Vagina (tissue), 2 donors: ENCODE results near the gene CUL9.

ENCODE experiments used
- POLR2AphosphoS5 ChIP-seq, 2 donors: sonication (generic); formaldehyde crosslinking; IDR thresholded peaks; one replicate each; pipeline ENCODE4 v1.9.0; 2017; ENCODE audit warnings: antibody characterized with exemption in 2 of 2, mild to moderate bottlenecking in 2 of 2, low read depth in 1 of 2; ENCODE audit not compliant: insufficient read depth in 1 of 2
- TF ChIP-seq, protein P1 (sequence below), 3 experiments: fragments of 450-650 bp in 2 of 3; fragments of 200-600 bp in 1 of 3; sonication (generic) in 1 of 3; IDR thresholded peaks; one replicate each; pipeline ENCODE4 v1.5.1; 2017 to 2019; ENCODE audit warnings: antibody characterized with exemption in 3 of 3, mild to moderate bottlenecking in 2 of 3, moderate library complexity in 2 of 3

DNA sequence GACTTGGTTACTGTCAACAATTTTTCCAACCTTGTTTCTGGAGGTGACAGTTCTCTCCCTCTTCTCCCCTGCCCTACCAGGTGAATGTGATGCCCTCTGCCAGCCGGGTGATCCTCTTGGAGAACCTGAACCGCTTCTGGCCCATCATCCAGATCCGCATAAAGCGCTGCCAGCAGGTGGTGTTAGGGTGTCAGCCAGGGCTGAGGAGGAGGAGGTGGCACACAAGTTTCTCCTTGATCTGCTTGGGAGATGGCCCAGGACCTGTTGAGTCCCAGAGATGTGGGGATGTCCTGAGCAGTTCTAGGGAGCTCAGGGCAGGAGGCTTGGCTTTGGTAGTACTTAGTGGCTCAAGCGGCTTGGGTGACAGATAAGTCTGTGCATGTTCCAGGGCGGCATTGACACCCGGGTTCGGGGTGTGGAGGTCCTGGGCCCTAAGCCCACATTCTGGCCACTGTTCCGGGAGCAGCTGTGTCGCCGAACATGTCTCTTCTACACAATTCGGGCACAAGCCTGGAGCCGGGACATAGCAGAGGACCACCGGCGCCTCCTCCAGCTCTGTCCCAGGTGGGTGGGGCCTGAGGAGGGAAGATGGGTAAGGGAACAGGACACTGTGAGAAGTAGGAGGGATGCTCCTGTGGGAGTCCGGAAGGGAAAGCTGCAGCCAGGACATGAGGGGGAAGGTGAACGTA lies 21.2 kb downstream of the CUL9 start:
- TF ChIP-seq, protein P1, sequence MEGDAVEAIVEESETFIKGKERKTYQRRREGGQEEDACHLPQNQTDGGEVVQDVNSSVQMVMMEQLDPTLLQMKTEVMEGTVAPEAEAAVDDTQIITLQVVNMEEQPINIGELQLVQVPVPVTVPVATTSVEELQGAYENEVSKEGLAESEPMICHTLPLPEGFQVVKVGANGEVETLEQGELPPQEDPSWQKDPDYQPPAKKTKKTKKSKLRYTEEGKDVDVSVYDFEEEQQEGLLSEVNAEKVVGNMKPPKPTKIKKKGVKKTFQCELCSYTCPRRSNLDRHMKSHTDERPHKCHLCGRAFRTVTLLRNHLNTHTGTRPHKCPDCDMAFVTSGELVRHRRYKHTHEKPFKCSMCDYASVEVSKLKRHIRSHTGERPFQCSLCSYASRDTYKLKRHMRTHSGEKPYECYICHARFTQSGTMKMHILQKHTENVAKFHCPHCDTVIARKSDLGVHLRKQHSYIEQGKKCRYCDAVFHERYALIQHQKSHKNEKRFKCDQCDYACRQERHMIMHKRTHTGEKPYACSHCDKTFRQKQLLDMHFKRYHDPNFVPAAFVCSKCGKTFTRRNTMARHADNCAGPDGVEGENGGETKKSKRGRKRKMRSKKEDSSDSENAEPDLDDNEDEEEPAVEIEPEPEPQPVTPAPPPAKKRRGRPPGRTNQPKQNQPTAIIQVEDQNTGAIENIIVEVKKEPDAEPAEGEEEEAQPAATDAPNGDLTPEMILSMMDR (IDR thresholded peaks at IDR 0.05) = no peak
- TF ChIP-seq POLR2AphosphoS5 (IDR thresholded peaks at IDR 0.05; ENCODE audit: insufficient read depth in 1 of 2, low read depth in 1 of 2) = no peak
